ENCODE data around the gene DNAH5. TPM values are rescaled to one million over a fixed set of nuclear protein-coding genes. Genes with fewer than 3 reads are reported as not detected.

The DNAH5 gene
- total RNA-seq, 3 donors from 2014 or later (not counting 1 experiment from before 2014, with no cell fraction given) = not detected

DNA sequence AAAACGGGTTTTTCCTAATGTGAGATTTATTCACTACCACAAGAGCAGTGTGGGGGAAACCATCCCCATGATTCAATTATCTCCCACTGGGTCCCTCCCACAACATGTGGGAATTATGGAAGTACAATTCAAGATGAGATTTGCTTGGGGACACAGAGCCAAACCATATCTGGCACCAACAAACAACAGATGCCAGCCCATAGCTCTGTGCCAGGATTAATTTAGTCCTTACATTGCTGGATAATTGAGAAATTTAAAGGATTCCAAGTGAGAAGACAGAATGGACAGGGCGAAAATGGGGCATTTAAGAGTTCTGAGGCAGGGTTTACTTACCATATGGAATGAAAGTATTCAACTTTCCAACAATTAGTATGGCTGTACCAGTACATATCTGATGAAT is 30.8 kb upstream of the DNAH5 start:
- H3K27ac Mint-ChIP-seq = no peak overlapping the region
- H3K4me3 Mint-ChIP-seq = no peak overlapping the region
- WGBS (ENCODE audit: insufficient coverage) = 44% methylated on average over 1 of the region's 2 CpGs
- DNase-seq (no peak), ATAC-seq (no peak)
- no peaks in the 10 kb centered on the region for H3K9me3 Mint-ChIP-seq
- TF ChIP-seq, protein P1, sequence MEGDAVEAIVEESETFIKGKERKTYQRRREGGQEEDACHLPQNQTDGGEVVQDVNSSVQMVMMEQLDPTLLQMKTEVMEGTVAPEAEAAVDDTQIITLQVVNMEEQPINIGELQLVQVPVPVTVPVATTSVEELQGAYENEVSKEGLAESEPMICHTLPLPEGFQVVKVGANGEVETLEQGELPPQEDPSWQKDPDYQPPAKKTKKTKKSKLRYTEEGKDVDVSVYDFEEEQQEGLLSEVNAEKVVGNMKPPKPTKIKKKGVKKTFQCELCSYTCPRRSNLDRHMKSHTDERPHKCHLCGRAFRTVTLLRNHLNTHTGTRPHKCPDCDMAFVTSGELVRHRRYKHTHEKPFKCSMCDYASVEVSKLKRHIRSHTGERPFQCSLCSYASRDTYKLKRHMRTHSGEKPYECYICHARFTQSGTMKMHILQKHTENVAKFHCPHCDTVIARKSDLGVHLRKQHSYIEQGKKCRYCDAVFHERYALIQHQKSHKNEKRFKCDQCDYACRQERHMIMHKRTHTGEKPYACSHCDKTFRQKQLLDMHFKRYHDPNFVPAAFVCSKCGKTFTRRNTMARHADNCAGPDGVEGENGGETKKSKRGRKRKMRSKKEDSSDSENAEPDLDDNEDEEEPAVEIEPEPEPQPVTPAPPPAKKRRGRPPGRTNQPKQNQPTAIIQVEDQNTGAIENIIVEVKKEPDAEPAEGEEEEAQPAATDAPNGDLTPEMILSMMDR (IDR thresholded peaks at IDR 0.05) = no peak
- peaks cover 0 to 4% of the 10 kb centered on the region in 2 donors for H3K27me3 Mint-ChIP-seq (ENCODE audit: low read depth in 2 of 2)
- no peaks in the 10 kb centered on the region for H3K36me3 ChIP-seq (ENCODE audit: control insufficient read depth, insufficient read depth, low read length)
- intact Hi-C loops (cut with micrococcal nuclease) = no loop called here
- H3K9me3 ChIP-seq (ENCODE audit: control insufficient read depth, insufficient read depth, low read length) = no peaks in the 10 kb centered on the region
- no peak overlapping the region for H3K4me3 ChIP-seq (ENCODE audit: low read length)
- no peaks in the 10 kb centered on the region for H3K4me1 Mint-ChIP-seq
- H3K36me3 Mint-ChIP-seq = no peaks in the 10 kb centered on the region
- no peaks in the 10 kb centered on the region for H3K4me1 ChIP-seq (ENCODE audit: control insufficient read depth, insufficient read depth, low read length)
- H3K27me3 ChIP-seq (ENCODE audit: control insufficient read depth, insufficient read depth, low read length) = no peaks in the 10 kb centered on the region
- no peak overlapping the region for H3K27ac ChIP-seq (ENCODE audit: low read length)

DNA sequence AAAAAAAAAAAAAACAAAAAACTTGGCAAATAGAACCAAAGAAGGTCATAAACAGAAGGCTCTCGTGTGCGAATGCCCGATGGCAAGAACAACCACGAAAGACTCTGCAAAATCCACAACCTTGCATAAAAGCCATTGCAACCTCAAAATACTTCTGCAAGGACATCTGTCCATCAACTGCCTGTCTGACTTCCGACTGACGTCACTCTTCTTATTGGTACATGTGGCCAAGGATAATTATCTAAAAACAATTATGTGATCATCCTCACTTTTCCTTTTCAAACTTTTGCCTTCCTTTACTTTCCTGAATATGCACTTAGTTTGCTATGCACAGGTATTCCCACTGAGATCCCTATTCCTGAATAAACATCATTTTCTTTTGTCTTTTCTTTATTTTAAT is 29.2 kb upstream of the DNAH5 start:
- no peaks in the 10 kb centered on the region for H3K4me1 Mint-ChIP-seq
- Histone ChIP-seq H3K4me3 (ENCODE audit: low read length) (no peak overlapping the region), H3K4me1 (ENCODE audit: control insufficient read depth, insufficient read depth, low read length) (no peaks in the 10 kb centered on the region), H3K27me3 (ENCODE audit: control insufficient read depth, insufficient read depth, low read length) (no peaks in the 10 kb centered on the region), H3K27ac (ENCODE audit: low read length) (no peak overlapping the region), H3K9me3 (ENCODE audit: control insufficient read depth, insufficient read depth, low read length) (no peaks in the 10 kb centered on the region), H3K36me3 (ENCODE audit: control insufficient read depth, insufficient read depth, low read length) (no peaks in the 10 kb centered on the region)
- H3K4me3 Mint-ChIP-seq = no peak overlapping the region
- TF ChIP-seq, protein P1 (IDR thresholded peaks at IDR 0.05) = no peak
- no peaks in the 10 kb centered on the region for H3K36me3 Mint-ChIP-seq
- WGBS (ENCODE audit: insufficient coverage) = 86% methylated on average over 6 of the region's 6 CpGs
- intact Hi-C loops (cut with micrococcal nuclease) = no loop called here
- ATAC-seq (no peak), DNase-seq (no peak)
- no peaks in the 10 kb centered on the region for H3K9me3 Mint-ChIP-seq
- H3K27me3 Mint-ChIP-seq (ENCODE audit: low read depth in 2 of 2) = peaks cover 0 to 4% of the 10 kb centered on the region in 2 donors
- H3K27ac Mint-ChIP-seq = no peak overlapping the region

DNA sequence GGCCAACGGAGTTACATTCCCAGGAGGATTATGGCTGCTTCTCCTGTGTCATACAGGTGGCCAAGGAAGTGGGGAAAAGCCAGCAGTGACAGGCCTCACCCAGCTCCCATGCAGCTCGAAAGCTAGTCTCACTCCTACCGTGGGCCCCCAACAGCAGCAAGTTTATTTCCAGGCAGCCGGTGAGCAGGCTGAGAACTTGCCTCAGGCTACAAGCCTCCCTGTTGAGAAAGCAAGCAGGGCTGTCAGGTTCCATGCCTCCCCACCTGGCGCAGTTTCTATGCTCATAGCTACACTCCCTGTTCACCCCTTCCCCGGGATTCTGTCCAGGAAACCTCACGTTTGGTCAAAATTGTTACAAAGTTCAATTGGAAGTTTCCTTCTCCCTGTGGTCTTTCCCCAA is 27.5 kb upstream of the DNAH5 start:
- TF ChIP-seq, protein P1 (IDR thresholded peaks at IDR 0.05) = no peak
- no peaks in the 10 kb centered on the region for H3K36me3 Mint-ChIP-seq
- Histone ChIP-seq H3K4me1 (ENCODE audit: control insufficient read depth, insufficient read depth, low read length) (no peaks in the 10 kb centered on the region), H3K9me3 (ENCODE audit: control insufficient read depth, insufficient read depth, low read length) (no peaks in the 10 kb centered on the region), H3K36me3 (ENCODE audit: control insufficient read depth, insufficient read depth, low read length) (no peaks in the 10 kb centered on the region), H3K27me3 (ENCODE audit: control insufficient read depth, insufficient read depth, low read length) (no peaks in the 10 kb centered on the region), H3K27ac (ENCODE audit: low read length) (no peak overlapping the region), H3K4me3 (ENCODE audit: low read length) (no peak overlapping the region)
- no peaks in the 10 kb centered on the region for H3K27me3 Mint-ChIP-seq (ENCODE audit: low read depth in 2 of 2)
- no peak for DNase-seq
- WGBS (ENCODE audit: insufficient coverage) = 88% methylated on average over 7 of the region's 7 CpGs
- H3K27ac Mint-ChIP-seq = no peak overlapping the region
- ATAC-seq = no peak
- H3K9me3 Mint-ChIP-seq = no peaks in the 10 kb centered on the region
- H3K4me1 Mint-ChIP-seq = no peaks in the 10 kb centered on the region
- intact Hi-C loops (cut with micrococcal nuclease) = no loop called here
- H3K4me3 Mint-ChIP-seq = no peak overlapping the region

DNA sequence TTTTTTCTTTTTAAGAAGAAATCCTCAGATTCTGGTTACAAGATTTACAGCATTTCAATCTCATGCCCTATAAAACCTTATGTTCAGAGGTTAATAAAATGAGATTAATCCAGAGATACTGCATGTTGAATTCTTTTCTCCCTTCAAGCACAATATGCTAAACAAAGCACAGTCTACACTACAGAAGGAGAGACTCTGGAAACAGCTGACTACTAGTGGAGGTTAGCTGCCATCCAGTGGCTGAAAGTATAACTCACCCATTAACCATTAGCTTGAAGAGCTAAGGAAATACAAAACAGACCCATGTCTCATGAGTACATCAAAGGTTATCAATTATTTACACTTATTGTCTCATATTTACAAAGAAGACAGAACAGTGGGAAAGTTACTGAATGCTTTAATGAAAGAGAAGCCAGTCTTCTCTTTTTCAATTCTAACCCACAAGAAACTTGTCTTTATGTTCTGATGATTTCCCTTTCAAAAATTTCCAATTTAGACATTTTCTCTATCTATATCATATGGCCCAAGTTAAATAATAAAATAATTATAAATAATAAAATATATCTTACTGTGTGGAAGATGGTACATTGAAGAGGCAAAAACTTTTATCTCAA is 12.7 kb upstream of the DNAH5 start:
- no peaks in the 10 kb centered on the region for H3K4me1 ChIP-seq (ENCODE audit: control insufficient read depth, insufficient read depth, low read length)
- TF ChIP-seq, protein P1 (IDR thresholded peaks at IDR 0.05) = peak; percentile 17
- no peak overlapping the region for H3K27ac Mint-ChIP-seq
- H3K4me1 Mint-ChIP-seq = no peaks in the 10 kb centered on the region
- peak in 1 of 3 donors; percentile 67 for ATAC-seq
- no peak overlapping the region for H3K4me3 Mint-ChIP-seq
- H3K4me3 ChIP-seq (ENCODE audit: low read length) = no peak overlapping the region
- intact Hi-C loops (cut with micrococcal nuclease) = loop anchor here (5.0 kb wide), 1 partner anchor 1665 kb away; no protein-coding TSS in a partner anchor
- H3K36me3 ChIP-seq (ENCODE audit: control insufficient read depth, insufficient read depth, low read length) = no peaks in the 10 kb centered on the region
- no peaks in the 10 kb centered on the region for H3K9me3 ChIP-seq (ENCODE audit: control insufficient read depth, insufficient read depth, low read length)
- H3K27me3 Mint-ChIP-seq (ENCODE audit: low read depth in 2 of 2) = peaks cover 0 to 4% of the 10 kb centered on the region in 2 donors
- peaks cover 0 to 2% of the 10 kb centered on the region in 2 donors for H3K9me3 Mint-ChIP-seq
- peak in 1 of 2 donors; percentile 9 for DNase-seq
- no peak overlapping the region for H3K27ac ChIP-seq (ENCODE audit: low read length)
- H3K27me3 ChIP-seq (ENCODE audit: control insufficient read depth, insufficient read depth, low read length) = peaks cover 2% of the 10 kb centered on the region
- no peaks in the 10 kb centered on the region for H3K36me3 Mint-ChIP-seq

All from natural killer cell (primary cell).